K562 (cell line): Measurements from ENCODE around the gene GAD1. TPM values are rescaled to one million over a fixed set of nuclear protein-coding genes. Genes with fewer than 3 reads are reported as not detected.

Experiments used
- ARID4B ChIP-seq: sonication (generic); formaldehyde crosslinking; IDR thresholded peaks from 2 replicates; pipeline ENCODE4 v1.8.0; 2022; ENCODE audit warnings: mild to moderate bottlenecking, missing genetic modification reagents
- HDAC2 ChIP-seq: fragments of 450-650 bp; IDR thresholded peaks from 2 replicates; pipeline ENCODE4 v1.6.1; 2016; ENCODE audit warnings: mild to moderate bottlenecking
- HNRNPUL1 ChIP-seq: fragments of 200-400 bp; formaldehyde crosslinking; IDR thresholded peaks from 2 replicates; pipeline ENCODE4 v1.6.1; 2017; ENCODE audit warnings: low read length
- MAFG ChIP-seq: fragments of 450-650 bp; conservative IDR thresholded peaks from 2 replicates; pipeline ENCODE4 v1.6.1; 2016; ENCODE audit warnings: missing genetic modification characterization, missing compliant biosample characterization
- MCM7 ChIP-seq, 2 experiments: fragments of 450-650 bp; IDR thresholded peaks; 2 replicates each; pipeline ENCODE4 v1.6.1; 2016 to 2018
- PHTF2 ChIP-seq: fragments of 250-450 bp; sonication (Bioruptor Pico); IDR thresholded peaks from 2 replicates; pipeline ENCODE4 v1.5.0; 2021; ENCODE audit warnings: mild to moderate bottlenecking
- RBFOX2 ChIP-seq: fragments of 200-400 bp; formaldehyde crosslinking; IDR thresholded peaks from 2 replicates; pipeline ENCODE4 v1.6.1; 2017; ENCODE audit warnings: low read depth, mild to moderate bottlenecking, low read length, moderate library complexity
- ZNF280A ChIP-seq: fragments of 450-650 bp; IDR thresholded peaks from 2 replicates; pipeline ENCODE4 v1.6.1; 2018; ENCODE audit warnings: mild to moderate bottlenecking, low read depth; ENCODE audit not compliant: partially characterized antibody
- polyA plus RNA-seq, 8 experiments: library from polyadenylated mRNA; depleted of rRNA in 4 of 8; stranded (reverse) in 5 of 8; unstranded in 3 of 8; fragments of >200 nt; fragmentation: Nextera tagmentation in 2 of 8; fragmentation: Illumina TruSeq in 1 of 8; extraction: Ambion mirVana in 2 of 8; extraction: Trizol in 1 of 8; gene quantifications; 2 replicates each; pipeline versions ENCODE4 v1.2.1 to v1.2.3, GENCODE V29; 2011 to 2014; ENCODE audit warnings: inconsistent platforms in 1 of 8, missing spikeins in 1 of 8
- total RNA-seq, 7 experiments: library from RNA; depleted of rRNA in 6 of 7; stranded (reverse); fragments of >200 nt in 6 of 7; fragmentation: Illumina TruSeq in 2 of 7; extraction: Trizol in 2 of 7; gene quantifications; 2 replicates each; pipeline versions ENCODE4 v1.2.1 to v1.2.3, GENCODE V29; 2011 to 2021; ENCODE audit warnings: low replicate concordance in 1 of 7

The GAD1 gene
- total and polyA plus RNA-seq, 9 of the 15 experiments (the other 6 are each of a cell fraction or from before 2014, with no cell fraction given): 2.7 to 29.1 (median 15.7) TPM

DNA sequence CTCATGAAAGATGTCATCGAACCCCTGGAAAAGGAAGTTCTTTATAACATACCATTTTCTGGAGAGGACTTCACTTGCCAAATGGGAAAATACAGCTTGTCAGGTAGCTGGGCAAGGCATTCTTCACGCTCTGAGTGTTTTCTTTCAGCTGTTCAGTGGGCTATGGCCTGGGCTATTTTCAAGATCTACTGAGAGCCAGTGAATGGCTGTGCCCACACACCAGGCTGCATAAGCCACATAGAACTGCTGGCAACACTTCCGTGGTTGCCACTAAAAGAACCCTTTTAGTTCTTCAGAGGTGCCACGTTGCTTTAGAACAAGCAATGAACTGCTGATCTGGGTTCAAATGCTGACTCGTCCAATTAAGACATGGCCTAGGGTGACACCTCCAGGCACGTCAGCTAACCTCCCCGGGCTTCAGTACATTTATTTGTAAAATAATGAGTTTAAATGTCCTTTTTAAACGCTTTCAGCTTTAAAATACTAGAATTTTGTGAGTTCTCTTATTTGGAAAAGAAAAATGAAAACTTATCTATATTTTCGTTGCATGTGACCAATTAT is 75.8 kb downstream of the GAD1 start (continued):
- TF ChIP-seq ARID4B (CRISPR knock-in tag): no peak
- no peak for TF ChIP-seq RBFOX2
- TF ChIP-seq HDAC2: no peak
- no peak for TF ChIP-seq MCM7 (IDR thresholded peaks at IDR 0.05)
- TF ChIP-seq MAFG (tag): peak; percentile 57
- no peak for TF ChIP-seq HNRNPUL1
- TF ChIP-seq PHTF2: no peak
- no peak for TF ChIP-seq ZNF280A
